GM23248 (cell line): ENCODE results near the gene KRR1.
"Not testable (repeated sequence)": the region's sequence is repeated elsewhere in the genome, so short reads cannot be mapped to it uniquely, and the experiment has no call there.

Experiments used
- EZH2 ChIP-seq: fragments of 200-600 bp; sonication (generic); IDR thresholded peaks from 2 replicates; pipeline ENCODE4 v1.6.1; 2018; ENCODE audit warnings: antibody characterized with exemption, mild to moderate bottlenecking; ENCODE audit not compliant: insufficient read depth, poor library complexity, severe bottlenecking
- EZH2phosphoT487 ChIP-seq: fragments of 200-600 bp; sonication (generic); IDR thresholded peaks from 2 replicates; pipeline ENCODE4 v1.6.1; 2018; ENCODE audit warnings: antibody characterized with exemption, moderate library complexity, mild to moderate bottlenecking, low read depth; ENCODE audit not compliant: insufficient read depth

DNA sequence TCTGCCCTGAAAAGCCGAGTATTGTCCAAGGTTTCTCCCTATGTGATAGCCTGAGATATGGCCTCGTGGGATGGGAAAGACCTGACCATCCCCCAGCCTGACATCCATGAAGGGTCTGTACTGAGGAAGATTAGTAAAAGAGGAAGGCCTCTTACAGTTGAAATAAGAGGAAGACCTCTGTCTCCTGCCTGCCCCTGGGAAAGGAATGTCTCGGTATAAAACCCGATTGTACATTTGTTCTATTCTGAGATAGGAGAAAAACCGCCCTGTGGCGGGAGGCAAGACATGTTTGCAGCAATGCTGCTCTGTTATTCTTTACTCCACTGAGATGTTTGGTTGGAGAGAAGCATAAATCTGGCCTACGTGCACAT is 66.3 kb downstream of the KRR1 start:
- TF ChIP-seq EZH2, EZH2phosphoT487: not testable (repeated sequence)
